ENCODE results near the gene EIF4ENIF1.

EIF4ENIF1 gene

DNA sequence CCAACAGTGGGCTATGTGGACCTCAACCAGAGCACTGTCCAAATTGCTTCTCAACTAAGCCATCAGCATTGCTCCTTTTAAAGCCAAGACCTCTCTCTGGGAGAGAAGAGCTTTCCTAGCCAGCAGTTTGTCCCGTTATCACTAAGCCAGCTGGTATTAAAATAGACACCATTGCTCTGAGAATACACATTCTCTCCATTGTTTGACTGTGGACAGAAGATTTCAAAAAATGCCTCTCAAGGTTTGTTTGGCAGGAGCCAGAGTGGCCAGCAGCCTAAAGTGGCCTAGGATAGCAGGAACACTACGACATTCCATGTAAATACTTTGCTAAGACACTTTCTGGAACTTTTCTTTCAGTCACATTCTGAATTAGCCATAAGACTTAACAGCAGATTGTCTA is 41.3 kb downstream of the EIF4ENIF1 start:
- DNase-seq (ENCODE audit: low read depth) = no peak
- no peak overlapping the region for H3K4me3 ChIP-seq (ENCODE audit: low read depth, low read length)
- TF ChIP-seq, protein P1, sequence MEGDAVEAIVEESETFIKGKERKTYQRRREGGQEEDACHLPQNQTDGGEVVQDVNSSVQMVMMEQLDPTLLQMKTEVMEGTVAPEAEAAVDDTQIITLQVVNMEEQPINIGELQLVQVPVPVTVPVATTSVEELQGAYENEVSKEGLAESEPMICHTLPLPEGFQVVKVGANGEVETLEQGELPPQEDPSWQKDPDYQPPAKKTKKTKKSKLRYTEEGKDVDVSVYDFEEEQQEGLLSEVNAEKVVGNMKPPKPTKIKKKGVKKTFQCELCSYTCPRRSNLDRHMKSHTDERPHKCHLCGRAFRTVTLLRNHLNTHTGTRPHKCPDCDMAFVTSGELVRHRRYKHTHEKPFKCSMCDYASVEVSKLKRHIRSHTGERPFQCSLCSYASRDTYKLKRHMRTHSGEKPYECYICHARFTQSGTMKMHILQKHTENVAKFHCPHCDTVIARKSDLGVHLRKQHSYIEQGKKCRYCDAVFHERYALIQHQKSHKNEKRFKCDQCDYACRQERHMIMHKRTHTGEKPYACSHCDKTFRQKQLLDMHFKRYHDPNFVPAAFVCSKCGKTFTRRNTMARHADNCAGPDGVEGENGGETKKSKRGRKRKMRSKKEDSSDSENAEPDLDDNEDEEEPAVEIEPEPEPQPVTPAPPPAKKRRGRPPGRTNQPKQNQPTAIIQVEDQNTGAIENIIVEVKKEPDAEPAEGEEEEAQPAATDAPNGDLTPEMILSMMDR (IDR thresholded peaks at IDR 0.05; ENCODE audit: control insufficient read depth, extremely low read depth, insufficient read depth) = no peak

DNA sequence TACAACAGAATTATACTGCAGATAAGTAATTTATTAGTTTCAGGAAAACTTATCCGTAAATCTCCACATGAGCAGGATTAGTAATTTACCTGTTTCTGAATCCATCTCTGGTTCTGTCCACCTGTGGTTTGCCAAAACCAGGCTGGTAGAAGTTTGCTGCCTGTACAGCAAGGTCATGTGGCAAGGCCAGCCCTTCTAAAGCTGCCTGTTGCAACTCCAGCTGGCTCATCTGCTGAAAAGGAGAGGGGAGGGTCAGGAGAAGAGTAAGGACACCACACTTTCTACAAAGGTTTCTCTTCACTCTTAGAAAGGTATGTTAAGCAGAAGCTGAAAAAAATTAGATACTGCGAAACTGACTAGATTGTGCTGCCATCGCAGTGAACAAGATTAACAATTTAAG is 42.3 kb downstream of the EIF4ENIF1 start:
- TF ChIP-seq, protein P1 (IDR thresholded peaks at IDR 0.05; ENCODE audit: control insufficient read depth, extremely low read depth, insufficient read depth) = no peak
- DNase-seq (ENCODE audit: low read depth) = no peak
- H3K4me3 ChIP-seq (ENCODE audit: low read depth, low read length) = no peak overlapping the region

DNA sequence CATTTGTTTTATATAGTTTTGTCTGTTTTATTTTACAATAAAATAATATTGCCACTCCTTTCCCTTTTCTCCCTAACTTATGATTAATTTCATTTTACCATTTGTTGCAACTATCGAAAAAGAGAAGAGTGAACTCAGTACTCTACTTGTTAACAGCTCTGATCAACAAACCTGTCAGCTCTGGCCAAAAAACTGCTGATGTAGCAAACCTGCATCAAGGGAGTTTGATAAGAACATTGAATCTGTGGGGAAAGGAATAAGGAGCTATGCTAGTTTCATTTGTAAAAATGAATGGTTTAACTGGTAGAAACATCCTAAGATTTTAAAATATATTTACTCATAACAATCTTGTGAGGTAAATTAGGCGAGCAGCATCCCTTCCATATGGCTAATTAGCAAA is 42.9 kb downstream of the EIF4ENIF1 start:
- H3K4me3 ChIP-seq (ENCODE audit: low read depth, low read length) = no peak overlapping the region
- TF ChIP-seq, protein P1 (IDR thresholded peaks at IDR 0.05; ENCODE audit: control insufficient read depth, extremely low read depth, insufficient read depth) = no peak
- no peak for DNase-seq (ENCODE audit: low read depth)

DNA sequence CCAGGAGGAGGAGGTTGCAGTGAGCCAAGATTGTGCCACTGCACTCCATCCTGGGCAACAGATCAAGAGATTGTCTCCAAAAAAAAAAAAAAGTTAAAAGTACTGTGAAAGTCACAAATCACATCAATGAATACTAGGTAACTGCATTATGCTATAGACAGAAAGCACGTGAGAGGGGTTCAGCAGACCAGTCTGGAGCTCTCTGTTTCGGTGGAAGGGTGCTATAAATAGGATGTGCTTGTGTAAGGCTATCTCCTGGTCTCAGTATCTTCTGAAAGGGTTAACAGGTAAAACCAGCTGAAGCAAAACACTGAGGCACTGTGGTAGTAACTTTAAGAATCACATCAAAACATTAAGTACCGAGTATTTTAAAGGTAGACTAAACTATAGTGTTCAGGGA is 43.4 kb downstream of the EIF4ENIF1 start:
- no peak for DNase-seq (ENCODE audit: low read depth)
- TF ChIP-seq, protein P1 (IDR thresholded peaks at IDR 0.05; ENCODE audit: control insufficient read depth, extremely low read depth, insufficient read depth) = no peak
- no peak overlapping the region for H3K4me3 ChIP-seq (ENCODE audit: low read depth, low read length)

DNA sequence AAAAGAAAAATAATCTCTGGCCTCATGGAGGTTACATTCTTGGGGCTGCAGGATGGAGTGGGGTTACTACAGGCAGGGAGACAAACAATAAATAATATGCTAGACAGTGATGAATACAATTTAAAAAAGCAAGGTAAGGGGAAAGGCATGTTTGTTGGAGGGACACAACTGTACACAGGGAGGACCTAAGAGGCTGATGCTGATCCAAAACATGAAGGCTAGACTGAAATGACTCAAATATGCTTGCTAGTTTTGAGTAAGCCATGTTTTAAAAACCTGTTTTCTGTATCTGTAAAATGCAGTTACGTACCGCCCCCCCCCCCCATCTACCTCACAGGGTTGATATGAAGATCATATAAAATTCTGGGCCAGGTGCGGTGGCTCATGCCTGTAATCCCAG is 44.0 kb downstream of the EIF4ENIF1 start:
- H3K4me3 ChIP-seq (ENCODE audit: low read depth, low read length) = no peak overlapping the region
- TF ChIP-seq, protein P1 (IDR thresholded peaks at IDR 0.05; ENCODE audit: control insufficient read depth, extremely low read depth, insufficient read depth) = no peak
- no peak for DNase-seq (ENCODE audit: low read depth)

DNA sequence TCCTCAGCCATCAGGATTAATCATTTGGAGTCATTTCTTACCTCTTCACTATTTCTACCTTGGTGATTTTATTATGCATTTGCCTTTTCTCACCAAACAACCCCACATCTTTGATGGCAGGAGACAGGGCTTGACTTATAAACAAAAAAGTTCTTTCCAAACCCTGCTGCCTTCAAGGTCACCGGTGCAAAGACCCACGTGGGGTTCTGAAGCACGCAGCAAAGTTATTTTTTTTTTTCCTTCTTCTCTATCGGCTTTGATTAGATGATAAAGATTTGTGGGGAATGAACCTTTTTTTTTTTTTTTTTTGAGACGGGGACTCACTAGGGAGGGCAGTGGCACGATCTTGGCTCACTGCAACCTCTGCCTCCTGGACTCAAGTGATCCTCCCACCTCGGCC is 46.1 kb downstream of the EIF4ENIF1 start:
- TF ChIP-seq, protein P1 (IDR thresholded peaks at IDR 0.05; ENCODE audit: control insufficient read depth, extremely low read depth, insufficient read depth) = no peak
- no peak overlapping the region for H3K4me3 ChIP-seq (ENCODE audit: low read depth, low read length)
- DNase-seq (ENCODE audit: low read depth) = no peak

DNA sequence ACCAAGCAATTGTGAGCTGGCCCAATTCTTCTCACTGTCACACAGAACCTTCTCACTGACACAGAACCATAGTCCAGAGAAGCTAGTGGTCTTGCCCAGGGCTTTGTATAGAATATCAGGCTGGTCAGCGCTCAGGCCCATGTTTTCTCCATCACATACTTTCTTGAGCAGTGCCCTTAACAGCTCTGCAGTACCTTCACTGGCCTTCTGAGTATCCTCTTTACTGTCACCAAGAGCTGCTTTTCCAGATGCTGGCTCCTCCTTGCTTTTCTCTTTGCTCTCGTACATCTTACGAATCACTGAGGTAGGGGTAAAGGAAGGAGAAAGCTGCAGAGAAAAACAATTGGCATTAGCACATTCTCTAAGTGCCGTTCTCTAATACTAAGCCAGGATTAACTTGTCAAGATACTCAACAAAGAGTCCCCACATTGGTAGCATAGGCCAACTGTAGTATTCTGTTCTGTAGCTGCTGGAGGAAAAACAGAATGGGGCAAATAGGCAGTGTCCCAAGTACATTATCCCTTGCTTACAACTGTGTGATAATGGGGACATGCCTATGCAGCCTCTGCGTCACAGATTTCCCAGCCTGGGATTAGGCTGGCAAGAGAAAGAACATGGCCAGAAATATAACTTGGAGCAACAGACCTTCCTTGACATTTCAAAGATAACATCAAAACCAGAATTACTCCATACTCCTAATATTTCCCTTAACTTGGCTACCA is 46.7 kb downstream of the EIF4ENIF1 start:
- TF ChIP-seq, protein P1 (IDR thresholded peaks at IDR 0.05; ENCODE audit: control insufficient read depth, extremely low read depth, insufficient read depth) = no peak

More for the DNA sequence above, 46.7 kb downstream of the EIF4ENIF1 start:
- no peak for DNase-seq (ENCODE audit: low read depth)
- no peak overlapping the region for H3K4me3 ChIP-seq (ENCODE audit: low read depth, low read length)
